Measurements from ENCODE around the gene TTC33. TPM values are rescaled to one million over a fixed set of nuclear protein-coding genes. Genes with fewer than 3 reads are reported as not detected.

TTC33 gene
- total RNA-seq, 4 donors from 2014 or later, result 8.5 to 11.8 (median 9.6) TPM

GRCh38 chr5:40781843-40782409 is 26.2 kb upstream of the TTC33 start:
- TF ChIP-seq CTCF (IDR thresholded peaks at IDR 0.05), result no peak
- no peak for TF ChIP-seq POLR2A (IDR thresholded peaks at IDR 0.05)
- TF ChIP-seq EP300 (IDR thresholded peaks at IDR 0.05), result no peak
- TF ChIP-seq POLR2AphosphoS5 (IDR thresholded peaks at IDR 0.05), result no peak
- Histone ChIP-seq H3K27ac (no peak overlapping the region), H3K4me3 (no peak overlapping the region), H3K36me3 (no peaks in the 10 kb centered on the region), H3K27me3 (no peaks in the 10 kb centered on the region), H3K9me3 (no peaks in the 10 kb centered on the region), H3K4me1 (peaks cover 7% of the 10 kb centered on the region)
- DNase-seq (ENCODE audit: low spot score in 2 of 2), result no peak

- DNase-seq (ENCODE audit: low spot score in 2 of 2), result no peak
- 92% methylated on average over 3 of the region's 3 CpGs for WGBS
- H3K4me1 ChIP-seq, result peaks cover 12% of the 10 kb centered on the region
These were observed 25.1 kb upstream of the TTC33 start for GRCh38 chr5:40780858-40781257.

GRCh38 chr5:40780199-40780598 is 24.4 kb upstream of the TTC33 start:
- Histone ChIP-seq H3K4me1 (peaks cover 13% of the 10 kb centered on the region), H3K36me3 (peaks cover 9% of the 10 kb centered on the region), H3K27ac (no peak overlapping the region), H3K9me3 (no peaks in the 10 kb centered on the region), H3K4me3 (no peak overlapping the region), H3K27me3 (no peaks in the 10 kb centered on the region)
- TF ChIP-seq POLR2AphosphoS5 (IDR thresholded peaks at IDR 0.05), result no peak
- TF ChIP-seq CTCF (IDR thresholded peaks at IDR 0.05), result no peak
- TF ChIP-seq EP300 (IDR thresholded peaks at IDR 0.05), result no peak
- no peak for TF ChIP-seq POLR2A (IDR thresholded peaks at IDR 0.05)
- no peak for DNase-seq (ENCODE audit: low spot score in 2 of 2)
- whole genome bisulfite sequencing, result 51% methylated on average over 5 of the region's 5 CpGs

More at GRCh38 chr5:40780858-40781257, 25.1 kb upstream of the TTC33 start:
- Histone ChIP-seq H3K27ac (no peak overlapping the region), H3K27me3 (no peaks in the 10 kb centered on the region), H3K4me3 (no peak overlapping the region), H3K36me3 (peaks cover 5% of the 10 kb centered on the region), H3K9me3 (no peaks in the 10 kb centered on the region)
- TF ChIP-seq POLR2AphosphoS5 (IDR thresholded peaks at IDR 0.05), result no peak
- no peak for TF ChIP-seq CTCF (IDR thresholded peaks at IDR 0.05)
- TF ChIP-seq EP300 (IDR thresholded peaks at IDR 0.05), result no peak
- no peak for TF ChIP-seq POLR2A (IDR thresholded peaks at IDR 0.05)

- DNase-seq (ENCODE audit: low spot score in 2 of 2), result no peak
- no peak overlapping the region for H3K27ac ChIP-seq
- TF ChIP-seq EP300 (IDR thresholded peaks at IDR 0.05) (no peak), CTCF (IDR thresholded peaks at IDR 0.05) (no peak), POLR2A (IDR thresholded peaks at IDR 0.05) (no peak), POLR2AphosphoS5 (IDR thresholded peaks at IDR 0.05) (no peak)
- H3K4me1 ChIP-seq, result peaks cover 13% of the 10 kb centered on the region
- H3K9me3 ChIP-seq, result no peaks in the 10 kb centered on the region
- WGBS, result 87% methylated on average over 6 of the region's 6 CpGs
- peaks cover 16% of the 10 kb centered on the region for H3K36me3 ChIP-seq
- no peak overlapping the region for H3K4me3 ChIP-seq
- no peaks in the 10 kb centered on the region for H3K27me3 ChIP-seq
These were observed 23.8 kb upstream of the TTC33 start for GRCh38 chr5:40779561-40779960.

- 98% methylated on average over 1 of the region's 1 CpG for WGBS
- Histone ChIP-seq H3K27me3 (no peaks in the 10 kb centered on the region), H3K36me3 (peaks cover 16% of the 10 kb centered on the region), H3K9me3 (no peaks in the 10 kb centered on the region), H3K4me3 (no peak overlapping the region), H3K27ac (no peak overlapping the region), H3K4me1 (peaks cover 13% of the 10 kb centered on the region)
- DNase-seq (ENCODE audit: low spot score in 2 of 2), result no peak
- TF ChIP-seq CTCF (IDR thresholded peaks at IDR 0.05) (no peak), POLR2AphosphoS5 (IDR thresholded peaks at IDR 0.05) (no peak), POLR2A (IDR thresholded peaks at IDR 0.05) (no peak), EP300 (IDR thresholded peaks at IDR 0.05) (no peak)
These were observed 22.4 kb upstream of the TTC33 start for GRCh38 chr5:40778133-40778532.

All from suprapubic skin (tissue), 4 donors.